ENCODE measurements around the gene MARS1.

The MARS1 gene

DNA sequence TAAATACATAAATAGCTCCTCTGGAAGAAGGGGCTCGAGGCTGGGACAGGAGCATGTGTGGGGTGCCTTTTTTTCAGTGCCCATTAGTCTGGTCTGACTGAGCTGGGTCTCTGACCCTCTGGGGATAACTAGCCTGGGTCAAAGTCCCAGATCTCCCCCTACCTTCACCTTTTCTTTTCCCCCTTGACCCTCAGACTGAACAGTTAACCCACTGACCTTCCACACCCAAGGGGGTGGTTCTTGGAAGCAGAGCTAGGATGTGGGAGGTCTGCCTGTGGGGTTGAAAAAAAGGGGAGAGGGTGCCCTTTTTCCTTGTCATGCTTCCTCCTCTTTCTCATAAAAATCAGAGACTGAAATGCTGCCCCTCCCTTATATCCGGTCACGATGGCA, 29.2 kb upstream of the MARS1 start:
- no peaks in the 10 kb centered on the region for H3K27me3 ChIP-seq (ENCODE audit: insufficient read depth, poor library complexity, severe bottlenecking)
- H3K4me1 ChIP-seq (ENCODE audit: insufficient read depth, poor library complexity, severe bottlenecking): peaks cover 29% of the 10 kb centered on the region

DNA sequence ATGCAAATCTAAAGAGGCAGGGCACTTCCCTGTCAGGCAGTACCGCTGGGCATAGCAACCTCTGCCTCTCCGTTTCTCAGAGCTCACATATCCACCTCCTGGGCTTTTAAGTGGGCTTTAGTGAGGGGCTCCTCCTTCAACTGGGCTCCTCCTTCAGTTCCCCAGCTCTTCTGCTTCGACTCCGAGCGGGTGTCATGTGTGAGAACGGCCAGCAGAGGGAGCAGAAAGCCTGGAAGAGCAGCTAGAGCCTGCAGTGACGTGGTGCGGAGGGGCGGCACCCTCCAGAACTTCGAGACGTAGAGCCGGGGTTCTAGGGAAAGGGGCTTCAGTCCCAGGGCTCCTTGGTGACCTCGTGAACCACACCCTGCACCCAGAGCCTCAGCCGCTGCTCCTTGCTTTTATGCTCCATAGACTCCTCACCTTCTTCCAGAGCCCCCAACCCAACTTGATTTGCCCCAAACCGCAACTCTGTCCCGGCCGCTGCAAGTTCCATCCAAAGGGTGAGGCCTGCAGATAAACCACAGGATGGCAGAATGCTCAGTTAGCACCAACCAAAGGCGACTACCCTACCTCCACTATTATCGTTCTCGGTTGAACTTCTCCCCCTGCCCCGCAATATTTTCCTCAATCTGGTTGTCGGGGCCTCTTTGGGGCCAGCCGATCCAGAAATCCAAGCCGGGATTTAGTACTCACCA, 28.7 kb upstream of the MARS1 start:
- peak overlapping the region; percentile 73 for H3K27ac ChIP-seq (ENCODE audit: poor library complexity, severe bottlenecking)
- DNase-seq (ENCODE audit: low spot score) (peak; percentile 88), ATAC-seq (ENCODE audit: low read depth) (peak; percentile 57)
- no peaks in the 10 kb centered on the region for H3K9me3 ChIP-seq (ENCODE audit: severe bottlenecking)
- no peaks in the 10 kb centered on the region for H3K36me3 ChIP-seq (ENCODE audit: low read depth)
- peaks cover 29% of the 10 kb centered on the region for H3K4me1 ChIP-seq (ENCODE audit: insufficient read depth, poor library complexity, severe bottlenecking)
- TF ChIP-seq, protein P1, sequence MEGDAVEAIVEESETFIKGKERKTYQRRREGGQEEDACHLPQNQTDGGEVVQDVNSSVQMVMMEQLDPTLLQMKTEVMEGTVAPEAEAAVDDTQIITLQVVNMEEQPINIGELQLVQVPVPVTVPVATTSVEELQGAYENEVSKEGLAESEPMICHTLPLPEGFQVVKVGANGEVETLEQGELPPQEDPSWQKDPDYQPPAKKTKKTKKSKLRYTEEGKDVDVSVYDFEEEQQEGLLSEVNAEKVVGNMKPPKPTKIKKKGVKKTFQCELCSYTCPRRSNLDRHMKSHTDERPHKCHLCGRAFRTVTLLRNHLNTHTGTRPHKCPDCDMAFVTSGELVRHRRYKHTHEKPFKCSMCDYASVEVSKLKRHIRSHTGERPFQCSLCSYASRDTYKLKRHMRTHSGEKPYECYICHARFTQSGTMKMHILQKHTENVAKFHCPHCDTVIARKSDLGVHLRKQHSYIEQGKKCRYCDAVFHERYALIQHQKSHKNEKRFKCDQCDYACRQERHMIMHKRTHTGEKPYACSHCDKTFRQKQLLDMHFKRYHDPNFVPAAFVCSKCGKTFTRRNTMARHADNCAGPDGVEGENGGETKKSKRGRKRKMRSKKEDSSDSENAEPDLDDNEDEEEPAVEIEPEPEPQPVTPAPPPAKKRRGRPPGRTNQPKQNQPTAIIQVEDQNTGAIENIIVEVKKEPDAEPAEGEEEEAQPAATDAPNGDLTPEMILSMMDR (IDR thresholded peaks at IDR 0.05; ENCODE audit: poor library complexity, severe bottlenecking): peak; percentile 94
- H3K4me3 ChIP-seq (ENCODE audit: severe bottlenecking): peak overlapping the region; percentile 40
- H3K27me3 ChIP-seq (ENCODE audit: insufficient read depth, poor library complexity, severe bottlenecking): no peaks in the 10 kb centered on the region

More for the DNA sequence above, 29.2 kb upstream of the MARS1 start:
- Histone ChIP-seq H3K4me3 (ENCODE audit: severe bottlenecking) (peak overlapping the region; percentile 40), H3K27ac (ENCODE audit: poor library complexity, severe bottlenecking) (peak overlapping the region; percentile 73), H3K9me3 (ENCODE audit: severe bottlenecking) (no peaks in the 10 kb centered on the region), H3K36me3 (ENCODE audit: low read depth) (no peaks in the 10 kb centered on the region)
- DNase-seq (ENCODE audit: low spot score): no peak
- TF ChIP-seq, protein P1 (IDR thresholded peaks at IDR 0.05; ENCODE audit: poor library complexity, severe bottlenecking): no peak
- ATAC-seq (ENCODE audit: low read depth): no peak

DNA sequence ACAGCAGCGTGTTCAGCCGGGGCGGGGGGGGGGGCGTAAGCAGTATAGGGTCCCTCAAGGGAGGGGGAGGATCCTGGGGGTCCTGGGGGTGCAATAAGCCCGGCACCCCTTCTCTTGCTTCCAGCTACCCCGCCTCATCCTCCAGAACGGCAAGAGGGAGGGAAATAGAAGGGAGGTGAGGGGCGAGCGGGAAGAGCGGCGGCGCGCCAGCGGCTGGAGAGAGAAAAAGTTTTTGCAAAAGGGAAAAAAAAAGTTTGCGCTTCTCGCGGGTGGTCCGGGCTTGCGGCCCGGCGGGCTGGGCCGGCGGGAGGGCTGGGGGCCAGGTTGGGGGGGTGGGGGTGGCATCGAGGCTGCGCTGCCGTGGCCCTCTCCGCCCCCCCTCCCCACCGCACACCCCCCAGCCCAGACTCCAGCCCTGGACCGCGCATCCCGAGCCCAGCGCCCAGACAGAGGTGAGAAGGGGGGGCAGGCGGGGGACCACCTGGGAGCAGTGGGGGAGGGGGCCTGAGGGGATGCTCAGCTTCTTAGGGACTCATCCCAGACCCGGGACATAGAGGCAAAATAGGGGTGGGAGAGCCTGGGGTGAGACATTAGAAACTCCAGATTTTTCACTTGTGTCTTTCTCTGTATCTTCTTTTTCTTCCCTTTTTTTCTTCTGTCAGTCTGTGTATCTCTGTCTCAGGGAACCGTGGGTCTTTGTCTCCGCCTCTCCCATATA, 28.0 kb upstream of the MARS1 start, which contains the start of gene GLI1:
GLI1 (plus strand) TSS at position 36 of the 718 bp plus-strand sequence. CDS start 3,907 bp downstream, outside the sequence.
- Histone ChIP-seq H3K9me3 (ENCODE audit: severe bottlenecking) (no peaks in the 10 kb centered on the region), H3K27ac (ENCODE audit: poor library complexity, severe bottlenecking) (peak within 1 kb of the TSS; percentile 73), H3K4me1 (ENCODE audit: insufficient read depth, poor library complexity, severe bottlenecking) (peaks cover 24% of the 10 kb centered on the region), H3K4me3 (ENCODE audit: severe bottlenecking) (peak within 1 kb of the TSS; percentile 40), H3K36me3 (ENCODE audit: low read depth) (no peaks in the 10 kb centered on the region), H3K27me3 (ENCODE audit: insufficient read depth, poor library complexity, severe bottlenecking) (no peaks in the 10 kb centered on the region)
- TF ChIP-seq, protein P1 (IDR thresholded peaks at IDR 0.05; ENCODE audit: poor library complexity, severe bottlenecking): no peak
- ATAC-seq (ENCODE audit: low read depth) (no peak), DNase-seq (ENCODE audit: low spot score) (no peak)

- TF ChIP-seq, protein P1 (IDR thresholded peaks at IDR 0.05; ENCODE audit: poor library complexity, severe bottlenecking): no peak
- Histone ChIP-seq H3K27me3 (ENCODE audit: insufficient read depth, poor library complexity, severe bottlenecking) (no peaks in the 10 kb centered on the region), H3K4me3 (ENCODE audit: severe bottlenecking) (peak overlapping the region; percentile 8), H3K9me3 (ENCODE audit: severe bottlenecking) (no peaks in the 10 kb centered on the region), H3K4me1 (ENCODE audit: insufficient read depth, poor library complexity, severe bottlenecking) (peaks cover 24% of the 10 kb centered on the region), H3K36me3 (ENCODE audit: low read depth) (no peaks in the 10 kb centered on the region), H3K27ac (ENCODE audit: poor library complexity, severe bottlenecking) (no peak overlapping the region)
- DNase-seq (ENCODE audit: low spot score) (no peak), ATAC-seq (ENCODE audit: low read depth) (no peak)
Observed at GRCh38 chr12:57460468-57460784, 27.4 kb upstream of the MARS1 start.
